Epithelial cell of esophagus (primary cell): Measurements from ENCODE around the gene NUCB1.

ENCODE experiments used
- DNase-seq: peaks from one replicate; pipeline ENCODE4 v3.0.0; 2010; ENCODE audit warnings: low read depth
- H3K4me3 ChIP-seq: 2 replicates; pipeline ENCODE4 v1.5.1; 2011; ENCODE audit warnings: mild to moderate bottlenecking, low read length, control low read depth
- CTCF ChIP-seq: IDR thresholded peaks from 2 replicates; pipeline ENCODE4 v1.5.1; 2011; ENCODE audit warnings: low read depth, mild to moderate bottlenecking, low read length, control low read depth, inconsistent platforms; ENCODE audit not compliant: insufficient read depth; ENCODE audit errors: missing control alignments

NUCB1 gene

GRCh38 chr19:48970139-48970766 lies 70.1 kb downstream of the NUCB1 start:
- no peak for DNase-seq
- no peak for TF ChIP-seq CTCF
- H3K4me3 ChIP-seq = no peak overlapping the region

- no peak overlapping the region for H3K4me3 ChIP-seq
- peak; percentile 69 for DNase-seq
- TF ChIP-seq CTCF = peak; percentile 89
These were observed 70.8 kb downstream of the NUCB1 start for GRCh38 chr19:48970923-48971395.
